ENCODE results near the gene FAM13C.
"Not testable (repeated sequence)": the region's sequence is repeated elsewhere in the genome, so short reads cannot be mapped to it uniquely, and the experiment has no call there.

FAM13C gene

GRCh38 chr10:59362144-59362958, at the start of gene FAM13C:
FAM13C (minus strand) TSS chr10:59362549; CDS start chr10:59362460, 89 bp downstream.
- peak; percentile 76 to 78 for DNase-seq

DNA sequence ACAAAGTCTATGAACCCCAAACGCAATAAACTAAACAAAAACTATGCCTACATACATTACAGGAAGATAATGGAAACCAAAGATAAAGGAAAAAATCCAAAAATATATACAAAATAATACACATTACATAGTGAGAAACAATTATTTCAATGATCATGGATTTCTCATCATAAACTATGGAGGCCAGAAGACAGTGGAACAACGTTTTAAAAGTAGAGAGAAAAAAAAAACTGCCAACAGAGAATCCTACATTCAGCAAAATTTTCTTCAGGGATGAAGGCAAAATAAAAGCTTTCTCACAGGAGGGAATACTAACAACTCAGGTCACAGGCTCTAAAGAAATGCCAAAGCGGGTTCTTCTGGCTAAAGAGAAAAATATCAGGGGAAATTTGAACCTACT, 42.9 kb upstream of the FAM13C start:
- DNase-seq: no peak

DNA sequence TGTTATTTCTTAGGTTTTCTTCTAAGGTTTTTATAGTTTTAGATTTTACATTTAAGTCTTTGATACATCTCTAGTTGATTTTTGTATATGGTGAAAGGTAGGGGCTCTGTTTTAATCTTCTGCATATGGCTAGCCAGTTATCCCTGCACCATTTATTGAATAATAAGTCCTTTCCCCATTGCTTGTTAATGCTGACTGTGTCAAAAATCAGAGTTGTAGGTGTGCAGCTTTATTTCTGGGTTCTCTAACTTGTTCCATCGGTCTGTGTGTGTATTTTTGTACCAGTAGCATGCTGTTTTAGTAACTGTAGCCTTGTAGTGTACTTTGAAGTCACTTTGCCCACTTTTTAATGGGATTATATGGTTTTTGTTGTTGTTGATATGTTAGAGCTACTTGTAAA, 37.9 kb upstream of the FAM13C start:
- DNase-seq: no peak

DNA sequence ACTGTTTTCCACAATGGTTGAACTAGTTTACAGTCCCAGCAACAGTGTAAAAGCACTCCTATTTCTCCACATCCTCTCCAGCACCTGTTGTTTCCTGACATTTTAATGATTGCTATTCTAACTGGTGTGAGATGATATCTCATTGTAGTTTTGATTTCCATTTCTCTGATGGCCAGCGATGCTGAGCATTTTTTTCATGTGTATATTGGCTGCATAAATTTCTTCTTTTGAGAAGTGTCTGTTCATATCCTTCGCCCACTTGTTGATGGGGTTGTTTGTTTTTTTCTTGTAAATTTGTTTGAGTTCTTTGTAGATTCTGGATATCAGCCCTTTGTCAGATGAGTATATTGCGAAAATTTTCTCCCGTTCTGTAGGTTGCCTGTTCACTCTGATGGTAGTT, 37.0 kb upstream of the FAM13C start:
- DNase-seq: not testable (repeated sequence)

DNA sequence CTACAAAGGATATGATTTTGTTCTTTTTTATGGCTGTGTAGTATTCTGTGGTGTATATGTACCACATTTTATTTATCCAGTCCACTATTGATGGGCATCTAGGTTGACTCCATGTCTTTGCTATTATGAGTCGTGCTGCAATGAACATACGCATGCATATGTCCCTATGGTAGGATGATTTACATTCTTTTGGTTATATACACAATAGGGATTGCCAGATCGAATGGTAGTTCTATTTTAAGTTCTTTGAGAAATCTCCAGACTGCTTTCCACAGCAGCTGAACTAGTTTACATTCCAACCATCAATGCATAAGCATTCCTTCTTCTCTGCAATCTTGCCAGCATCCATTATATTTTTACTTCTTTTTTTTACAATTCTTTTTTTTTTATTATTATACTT, 35.6 kb upstream of the FAM13C start:
- no peak for DNase-seq

DNA sequence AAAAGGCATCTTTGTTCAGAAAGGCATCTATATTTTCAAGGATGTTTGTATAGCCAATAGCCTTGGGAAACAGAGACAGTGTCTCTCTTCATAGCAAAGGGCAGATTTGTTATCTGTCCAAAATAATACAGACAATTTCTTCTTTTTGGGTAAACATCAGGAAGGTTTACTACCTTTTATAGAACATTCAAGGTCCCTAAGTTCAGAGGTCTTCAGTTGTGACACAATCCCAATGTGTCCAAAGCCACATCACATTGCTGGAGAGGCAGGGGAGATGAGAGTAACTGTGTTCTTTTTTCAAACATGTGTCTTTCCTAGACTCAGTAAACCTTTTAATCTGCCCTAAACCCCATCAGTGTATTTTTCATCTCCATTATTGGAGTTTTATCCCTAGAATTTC, 33.6 kb upstream of the FAM13C start:
- no peak for DNase-seq

- DNase-seq: no peak
These were observed 31.0 kb upstream of the FAM13C start for GRCh38 chr10:59393349-59393748.

DNA sequence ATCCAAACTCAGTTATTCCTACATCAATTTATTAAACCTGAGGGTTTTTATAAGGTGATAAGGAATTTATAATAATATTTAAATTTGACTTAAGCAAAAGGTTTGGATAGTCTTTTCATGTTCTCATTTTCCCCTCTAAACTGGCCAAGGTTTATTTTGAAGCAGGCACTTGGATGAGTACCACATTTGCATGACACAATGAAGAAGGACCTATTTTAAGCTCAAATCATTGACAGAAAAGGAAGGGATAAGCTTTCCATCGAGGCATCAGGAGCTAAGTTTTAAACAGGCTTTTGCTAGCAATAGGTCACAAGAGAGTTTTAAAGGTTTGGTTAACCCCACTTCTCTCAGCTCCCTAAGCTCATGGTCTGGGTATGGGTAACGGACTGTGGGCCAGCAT, 28.7 kb upstream of the FAM13C start:
- no peak for DNase-seq

DNA sequence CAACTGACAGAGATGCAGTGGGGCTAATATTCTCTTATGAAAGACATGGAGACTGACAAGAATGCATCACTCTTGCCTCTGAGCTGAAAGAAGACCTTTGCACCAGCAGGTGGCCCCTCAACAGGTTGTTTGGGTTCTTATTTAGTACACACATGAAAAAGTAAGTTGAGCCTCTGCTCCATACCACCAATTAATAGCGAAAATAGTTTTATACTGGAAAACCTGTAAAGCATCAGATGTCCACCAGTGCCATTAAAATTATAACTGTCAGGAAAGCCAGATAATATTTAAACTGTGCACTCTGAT, 26.3 kb upstream of the FAM13C start:
- DNase-seq: no peak

DNA sequence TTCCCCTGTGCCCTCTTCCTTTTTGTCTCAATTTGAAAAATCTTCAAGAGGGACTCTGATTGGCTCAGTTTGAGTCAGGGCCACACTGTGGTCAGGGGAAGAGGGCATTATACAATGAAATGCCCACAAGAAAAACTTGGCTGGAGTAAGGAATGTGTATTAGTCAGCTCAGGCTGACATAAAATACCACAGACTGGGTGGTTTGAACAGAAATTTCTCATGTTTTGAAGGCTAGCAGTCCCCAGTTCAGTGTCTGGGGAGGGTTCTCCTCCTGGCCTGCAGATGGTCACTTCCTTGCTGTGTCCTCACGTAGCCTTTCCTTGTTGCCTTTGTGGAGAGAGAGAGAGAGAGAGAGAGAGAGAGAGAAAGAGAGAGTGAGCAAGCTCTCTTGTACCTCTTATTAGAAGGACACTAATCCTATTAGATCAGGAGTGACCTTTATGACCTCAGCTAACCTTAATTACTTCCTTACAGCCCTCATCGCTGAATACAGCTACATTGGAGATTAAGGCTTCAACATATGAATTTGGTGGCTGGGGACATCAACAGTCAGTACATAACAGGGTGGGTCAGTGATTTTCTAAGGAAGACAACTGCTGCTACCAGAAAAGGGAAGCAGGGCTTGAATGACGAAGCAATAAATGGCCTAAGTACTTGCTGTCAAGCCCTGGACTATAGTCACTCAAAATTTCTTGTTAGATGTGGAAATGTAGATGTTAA, 25.8 kb upstream of the FAM13C start:
- no peak for DNase-seq

GRCh38 chr10:59384761-59385160, 22.4 kb upstream of the FAM13C start:
- no peak for DNase-seq

- DNase-seq: no peak
These were observed 21.6 kb upstream of the FAM13C start for GRCh38 chr10:59383908-59384307.

GRCh38 chr10:59383436-59383835, 21.1 kb upstream of the FAM13C start:
- no peak for DNase-seq

DNA sequence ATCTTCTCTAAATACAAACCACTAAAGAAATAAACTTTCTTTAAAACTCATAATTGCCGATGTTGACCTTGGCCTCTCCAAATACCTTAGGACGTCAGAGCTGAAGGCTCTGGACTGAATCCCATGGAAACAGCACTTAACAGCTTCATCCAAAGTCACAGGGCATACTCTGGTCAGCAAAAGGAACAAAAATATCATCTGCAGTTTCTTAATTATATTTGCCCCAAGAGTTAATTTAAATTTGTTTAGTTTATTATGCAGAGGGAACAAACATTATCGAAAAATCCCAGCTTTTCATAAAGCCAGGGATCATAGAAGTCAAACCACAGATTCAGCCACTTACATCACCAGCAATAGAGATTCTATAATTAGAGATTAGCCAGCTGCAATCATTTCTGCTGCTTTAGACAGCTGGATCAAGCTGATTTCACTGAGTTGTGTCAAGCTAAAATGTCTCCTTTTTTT, 20.5 kb upstream of the FAM13C start:
- DNase-seq: peak in 1 of 2 donors; percentile 6

GRCh38 chr10:59381687-59382086, 19.3 kb upstream of the FAM13C start:
- DNase-seq: no peak

DNA sequence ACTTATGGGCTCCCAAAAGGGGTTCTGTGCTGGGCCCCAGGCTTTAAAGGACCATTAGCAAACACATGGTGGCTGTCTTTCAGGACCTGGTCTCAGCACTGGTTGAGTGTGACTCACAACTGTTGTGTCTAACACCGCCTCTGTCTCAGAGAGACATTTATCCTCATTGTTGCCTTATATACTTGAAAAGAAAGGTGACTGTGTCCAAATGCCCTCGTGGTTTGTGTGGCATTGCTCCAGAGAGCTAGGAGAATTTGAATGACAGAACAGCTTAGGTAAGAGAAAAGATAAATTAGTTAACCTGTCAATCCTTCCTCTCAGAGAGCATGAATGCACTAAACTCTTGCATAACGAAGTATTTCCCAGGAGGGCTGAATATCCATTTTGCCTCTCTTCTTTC, 14.5 kb upstream of the FAM13C start:
- DNase-seq: no peak

GRCh38 chr10:59375990-59376389, 13.6 kb upstream of the FAM13C start:
- DNase-seq: no peak

- no peak for DNase-seq
These were observed 12.6 kb upstream of the FAM13C start for GRCh38 chr10:59374916-59375315.

DNA sequence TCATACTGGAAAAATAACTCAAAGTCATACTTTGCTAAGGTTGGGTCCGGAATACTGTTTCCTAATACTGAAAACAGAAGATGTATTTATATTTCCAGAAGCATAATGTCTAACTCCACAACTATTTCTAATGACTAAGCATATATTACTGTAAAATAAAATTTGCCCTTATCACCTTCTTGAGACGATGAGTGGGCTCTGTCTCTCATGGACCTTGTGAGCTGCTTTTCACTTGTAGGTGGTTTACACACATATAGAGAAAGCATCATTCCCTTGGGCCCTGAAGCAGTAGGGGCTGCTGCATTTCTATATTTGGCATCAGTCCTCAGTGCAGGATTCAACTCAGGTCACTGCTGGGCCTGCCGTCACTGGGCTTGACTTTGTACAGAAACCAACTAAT, 10.7 kb upstream of the FAM13C start:
- no peak for DNase-seq

DNA sequence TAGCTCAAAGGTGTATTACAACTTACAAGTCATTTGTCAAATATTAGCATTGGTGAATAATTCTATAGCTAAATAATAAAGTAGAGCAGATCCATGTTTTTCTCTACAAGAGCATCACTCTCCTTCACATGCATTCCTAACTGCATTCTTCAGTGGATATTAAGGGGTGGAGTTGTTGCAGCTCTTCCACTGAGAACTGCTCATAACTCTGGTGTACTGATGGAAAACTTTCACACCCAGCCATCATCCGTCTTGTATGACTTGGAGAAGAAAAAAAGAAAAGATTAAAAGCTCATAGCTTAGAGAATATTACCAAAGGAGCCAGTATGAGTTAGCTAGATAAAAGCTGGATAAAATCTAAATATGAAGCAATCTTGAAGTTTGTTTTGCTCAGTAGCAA, 10.2 kb upstream of the FAM13C start:
- no peak for DNase-seq

- peak; percentile 36 to 51 for DNase-seq
These were observed 3.9 kb upstream of the FAM13C start for GRCh38 chr10:59366290-59366689.

DNA sequence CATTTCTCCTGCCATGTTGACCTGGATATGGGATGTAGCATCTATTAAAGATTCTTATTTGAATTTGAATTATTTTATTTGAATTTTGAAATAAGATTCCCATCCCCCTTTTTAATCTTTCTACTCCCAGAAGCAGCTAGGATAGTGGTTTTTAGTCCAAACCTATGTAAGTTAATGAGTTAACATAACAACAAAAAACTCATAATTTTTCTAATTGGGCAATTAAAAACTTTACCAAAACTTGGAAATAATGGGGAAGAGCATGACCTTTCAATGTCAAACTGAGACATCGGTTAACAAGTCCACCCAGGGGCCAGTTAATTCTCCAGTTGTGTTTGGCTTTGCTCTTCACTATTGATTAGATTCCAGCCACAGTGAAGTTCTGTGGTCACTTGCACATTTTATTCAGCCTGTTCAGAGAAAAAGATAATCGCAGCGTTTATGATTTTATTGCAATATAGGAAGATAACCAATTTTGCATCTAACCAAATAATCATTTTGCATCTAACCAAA, 1.2 kb upstream of the FAM13C start:
- DNase-seq: no peak

- peak; percentile 67 to 81 for DNase-seq
These were observed 621 bp upstream of the FAM13C start for GRCh38 chr10:59362959-59363381.

DNA sequence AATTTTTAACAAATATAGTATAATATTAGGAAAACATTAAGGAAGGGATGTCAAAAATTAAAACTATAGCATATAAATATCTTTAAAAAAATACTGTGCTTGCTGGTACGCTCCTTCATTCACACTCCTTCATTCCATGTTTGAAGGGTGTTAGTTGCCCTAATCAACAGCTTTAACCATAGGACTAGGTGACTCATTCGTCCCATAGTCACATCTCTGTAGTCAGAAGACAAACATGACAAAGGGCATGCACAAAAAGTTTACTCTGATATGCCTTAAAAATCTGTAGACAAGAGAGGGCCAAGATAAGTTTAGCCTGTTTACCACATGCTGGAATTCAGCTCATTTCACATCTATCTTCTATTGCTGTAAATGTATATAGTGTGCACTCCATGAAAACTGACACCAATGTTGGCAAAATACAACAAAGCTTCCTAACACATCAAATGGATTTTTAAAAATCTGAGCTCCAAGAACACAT, 646 bp downstream of the FAM13C start:
- DNase-seq: no peak
